HepG2 (cell line): ENCODE measurements around the gene GALNT9. TPM values are rescaled to one million over a fixed set of nuclear protein-coding genes. Genes with fewer than 3 reads are reported as not detected.

Source experiments
- ATAC-seq: fragments of 200-7000 bp; cut with Tn5 transposase; 3 replicates; pipeline ENCODE4 v1.9.1; 2020; ENCODE audit warnings: mild to moderate bottlenecking, moderate library complexity
- BruUV-seq: library from RNA; stranded (reverse); fragments of 400-500 nt; replicated peaks from 2 replicates; lab custom pipeline; 2021; lab: Mats Ljungman, UMichigan
- CTCF ChIA-PET: fragments of 300-600 bp; formaldehyde crosslinking; extraction: SDS; loops from one replicate; lab custom pipeline; 2021; ENCODE audit warnings: low total read pairs, inconsistent platforms, low intra/inter-chr PET ratio; lab: Yijun Ruan, JAX
- POLR2A ChIA-PET: fragments of 350-600 bp; sonication (Branson Sonifier 250); formaldehyde crosslinking; loops from one replicate; lab custom pipeline; 2020; ENCODE audit warnings: antibody characterized with exemption, inconsistent platforms; lab: Yijun Ruan, JAX
- DNase-seq: peaks from one replicate; pipeline ENCODE4 v3.0.0-alpha.2; 2015; ENCODE audit warnings: low spot score
- FAIRE-seq: peaks from 3 replicates; lab custom pipeline; 2011; peaks lifted over from hg19 to GRCh38; lab: Jason Lieb, UNC
- H2AFZ ChIP-seq: one replicate; pipeline ENCODE4 v1.6.1; 2011; ENCODE audit warnings: low read length, inconsistent platforms
- H3K27ac ChIP-seq: fragments of 300-600 bp; 3 replicates; pipeline ENCODE4 v1.8.0; 2011; ENCODE audit warnings: mixed run types, mild to moderate bottlenecking, mixed read lengths, low read length, inconsistent platforms; ENCODE audit not compliant: insufficient read depth; ENCODE audit errors: extremely low read length
- H3K27me3 ChIP-seq, 2 experiments: fragments of 200-600 bp in 1 of 2; 2 replicates in 1 of 2; 3 replicates in 1 of 2; pipeline versions ENCODE4 v1.6.0 to v1.8.0; 2011; ENCODE audit warnings: low read length in 2 of 2, mild to moderate bottlenecking in 2 of 2, moderate library complexity in 2 of 2, inconsistent platforms in 1 of 2; ENCODE audit not compliant: insufficient read depth in 2 of 2, control insufficient read depth in 1 of 2
- H3K36me3 ChIP-seq, 2 experiments: fragments of 200-600 bp in 1 of 2; replicated peaks in 1 of 2; 2 replicates in 1 of 2; 3 replicates in 1 of 2; pipeline versions ENCODE4 v1.5.1 to v1.8.0; 2011; ENCODE audit warnings: low read length in 2 of 2, inconsistent platforms in 1 of 2; ENCODE audit not compliant: insufficient read depth in 2 of 2, control insufficient read depth in 1 of 2
- H3K4me1 ChIP-seq: 2 replicates; pipeline ENCODE4 v1.5.1; 2012; ENCODE audit warnings: low read length, inconsistent platforms; ENCODE audit not compliant: insufficient read depth
- H3K4me2 ChIP-seq: 2 replicates; pipeline ENCODE4 v1.6.0; 2011; ENCODE audit warnings: low read depth, low read length, inconsistent platforms
- H3K4me3 ChIP-seq, 3 experiments: fragments of 200-600 bp in 1 of 3; sonication (generic), shearing (Covaris generic) in 1 of 3; replicated peaks in 1 of 3; 2 replicates each; pipeline ENCODE4 v1.5.1; 2011 to 2016; ENCODE audit warnings: low read length in 3 of 3, inconsistent platforms in 2 of 3, low read depth in 2 of 3, mild to moderate bottlenecking in 2 of 3, control low read depth in 1 of 3, mixed read lengths in 1 of 3; ENCODE audit not compliant: insufficient read depth in 1 of 3
- H3K79me2 ChIP-seq: one replicate; pipeline ENCODE4 v1.6.1; 2011; ENCODE audit warnings: low read length, inconsistent platforms; ENCODE audit not compliant: insufficient read depth
- H3K9ac ChIP-seq: 2 replicates; pipeline ENCODE4 v1.6.0; 2011; ENCODE audit warnings: mild to moderate bottlenecking, low read depth, low read length, inconsistent platforms; ENCODE audit not compliant: insufficient read depth
- H3K9me3 ChIP-seq: 2 replicates; pipeline ENCODE4 v1.5.1; 2012; ENCODE audit warnings: mild to moderate bottlenecking, low read length
- H4K20me1 ChIP-seq: 2 replicates; pipeline ENCODE4 v1.6.0; 2011; ENCODE audit warnings: inconsistent platforms, mild to moderate bottlenecking, low read length, moderate library complexity; ENCODE audit not compliant: insufficient read depth
- MAZ ChIP-seq, 2 experiments: sonication (generic) in 1 of 2; formaldehyde crosslinking in 1 of 2; IDR thresholded peaks; 2 replicates each; pipeline versions ENCODE4 v1.5.0 to v1.6.1; 2012 to 2020; ENCODE audit warnings: low read depth in 2 of 2, mild to moderate bottlenecking in 2 of 2, borderline replicate concordance in 1 of 2, improper control_type of control experiment in 1 of 2, low read length in 1 of 2, missing genetic modification reagents in 1 of 2, moderate library complexity in 1 of 2
- NRL ChIP-seq: sonication (generic); formaldehyde crosslinking; IDR thresholded peaks from 2 replicates; pipeline ENCODE4 v1.5.0; 2020; ENCODE audit warnings: missing genetic modification reagents, mild to moderate bottlenecking, moderate library complexity, borderline replicate concordance
- POLR2AphosphoS5 ChIP-seq: IDR thresholded peaks from 2 replicates; pipeline ENCODE4 v1.6.1; 2012; ENCODE audit warnings: low read depth, low read length
- SRY ChIP-seq: sonication (generic); formaldehyde crosslinking; IDR thresholded peaks from 2 replicates; pipeline ENCODE4 v1.8.0; 2022; ENCODE audit warnings: mild to moderate bottlenecking, missing genetic modification reagents
- THYN1 ChIP-seq: sonication (generic); formaldehyde crosslinking; IDR thresholded peaks from 2 replicates; pipeline ENCODE4 v1.8.1; 2023; ENCODE audit warnings: low read depth, mild to moderate bottlenecking, moderate library complexity, missing genetic modification reagents, borderline replicate concordance
- ZNF234 ChIP-seq: sonication (generic); formaldehyde crosslinking; conservative IDR thresholded peaks from 2 replicates; pipeline ENCODE4 v1.5.1; 2020; ENCODE audit warnings: mild to moderate bottlenecking, missing genetic modification reagents
- ZNF33B ChIP-seq: sonication (generic); formaldehyde crosslinking; IDR thresholded peaks from 2 replicates; pipeline ENCODE4 v1.5.1; 2020; ENCODE audit warnings: mild to moderate bottlenecking, missing genetic modification reagents
- ZNF652 ChIP-seq: IDR thresholded peaks from 2 replicates; pipeline ENCODE4 v1.6.1; 2016; ENCODE audit warnings: low read depth, borderline replicate concordance
- ZNF747 ChIP-seq: sonication (generic); formaldehyde crosslinking; IDR thresholded peaks from 2 replicates; pipeline ENCODE4 v1.8.1; 2023; ENCODE audit warnings: missing genetic modification reagents, mild to moderate bottlenecking, borderline replicate concordance
- WGBS: methylation state at CpG from one replicate; pipeline ENCODE4 v1.1.6; 2017; ENCODE audit warnings: low lambda C conversion rate; 5-methylcytosine and 5-hydroxymethylcytosine counted together
- in situ Hi-C: cut with HindIII; loops from 2 replicates; pipeline ENCODE4 v1.10.0; 2017; ENCODE audit warnings: low pct_unique_long_range_greater_than_20kb; ENCODE audit not compliant: extremely low pct_ligation_motif_present
- intact Hi-C: fragments of 100-400 bp; cut with micrococcal nuclease; formaldehyde crosslinking; loops from one replicate; pipeline ENCODE4 v1.10.0; 2022; ENCODE audit not compliant: unreplicated experiment
- polyA plus RNA-seq, 8 experiments: library from polyadenylated mRNA; depleted of rRNA in 3 of 8; stranded (reverse) in 7 of 8; unstranded in 1 of 8; fragments of >200 nt; fragmentation: Illumina TruSeq in 4 of 8; extraction: Trizol in 4 of 8; gene quantifications; 2 replicates each; pipeline versions ENCODE4 v1.2.1 to v1.2.3, GENCODE V29; 2011 to 2016; ENCODE audit warnings: low read depth in 4 of 8, missing spikeins in 1 of 8, mixed read lengths in 1 of 8; ENCODE audit not compliant: insufficient read depth in 1 of 8
- total RNA-seq, 5 experiments: library from RNA; depleted of rRNA; stranded (reverse); fragments of >200 nt; fragmentation: Illumina TruSeq; extraction: Trizol; gene quantifications; 2 replicates each; pipeline ENCODE4 v1.2.3, GENCODE V29; 2016; ENCODE audit warnings: low read depth in 1 of 5
- TF ChIP-seq, protein P1 (sequence below): sonication (generic); formaldehyde crosslinking; IDR thresholded peaks from 2 replicates; pipeline ENCODE4 v1.5.0; 2020; ENCODE audit warnings: missing genetic modification reagents, mild to moderate bottlenecking, borderline replicate concordance
- TF ChIP-seq, protein P2 (sequence below): sonication (generic); formaldehyde crosslinking; IDR thresholded peaks from 2 replicates; pipeline ENCODE4 v1.9.0; 2022; ENCODE audit warnings: low read depth, missing genetic modification reagents

The GALNT9 gene
- total and polyA plus RNA-seq, 2 of the 13 experiments (the other 11 are each of a cell fraction or from before 2014, with no cell fraction given), result 0.04 TPM; not detected in 1

DNA sequence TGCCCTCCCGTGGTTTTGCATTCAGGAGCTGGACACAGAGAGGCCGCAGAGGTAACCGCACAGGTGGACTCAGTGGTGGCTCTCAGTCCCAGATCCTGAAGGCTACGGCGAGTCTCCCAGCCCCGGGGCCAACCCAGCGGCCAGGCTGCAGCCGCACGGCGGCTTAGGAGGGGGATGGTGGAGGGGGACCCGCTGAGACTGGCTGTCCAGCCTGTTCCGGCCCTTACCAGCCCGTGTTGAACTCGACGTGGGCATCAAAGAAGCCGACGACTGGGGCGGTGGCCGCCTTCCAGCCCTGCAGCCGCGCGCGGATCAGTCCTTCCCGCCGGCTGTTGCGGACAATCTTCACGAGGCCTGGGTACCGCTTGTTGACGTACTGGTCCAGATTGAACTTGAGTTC is 68.7 kb downstream of the GALNT9 start:
- no peaks in the 10 kb centered on the region for H3K36me3 ChIP-seq
- H3K4me1 ChIP-seq, result no peaks in the 10 kb centered on the region
- DNase-seq (no peak), ATAC-seq (no peak), FAIRE-seq (no peak)
- intact Hi-C loops (no loop called here), in situ Hi-C loops (no loop called here)
- H3K27me3 ChIP-seq, result peaks cover 17 to 93% of the 10 kb centered on the region in 2 experiments
- H2AFZ ChIP-seq, result no peak overlapping the region
- CTCF ChIA-PET, result no interaction called here
- no peaks in the 10 kb centered on the region for H3K9me3 ChIP-seq
- BruUV-seq, result no TSS peak
- no peak overlapping the region for H3K4me3 ChIP-seq
- TF ChIP-seq THYN1, result no peak
- no peak for TF ChIP-seq SRY
- no peak for TF ChIP-seq NRL (CRISPR knock-in tag)
- TF ChIP-seq, protein P1, sequence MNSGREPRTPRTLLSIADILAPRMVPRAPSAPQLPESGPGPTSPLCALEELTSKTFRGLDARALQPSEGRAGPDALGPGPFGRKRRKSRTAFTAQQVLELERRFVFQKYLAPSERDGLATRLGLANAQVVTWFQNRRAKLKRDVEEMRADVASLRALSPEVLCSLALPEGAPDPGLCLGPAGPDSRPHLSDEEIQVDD (CRISPR knock-in tag), result no peak
- H3K4me2 ChIP-seq, result no peak overlapping the region
- no peak overlapping the region for H3K9ac ChIP-seq
- WGBS, result 60% methylated on average over 1 of the region's 29 CpGs
- POLR2A ChIA-PET, result no interaction called here
- no peaks in the 10 kb centered on the region for H3K79me2 ChIP-seq
- no peaks in the 10 kb centered on the region for H4K20me1 ChIP-seq
- no peak overlapping the region for H3K27ac ChIP-seq

DNA sequence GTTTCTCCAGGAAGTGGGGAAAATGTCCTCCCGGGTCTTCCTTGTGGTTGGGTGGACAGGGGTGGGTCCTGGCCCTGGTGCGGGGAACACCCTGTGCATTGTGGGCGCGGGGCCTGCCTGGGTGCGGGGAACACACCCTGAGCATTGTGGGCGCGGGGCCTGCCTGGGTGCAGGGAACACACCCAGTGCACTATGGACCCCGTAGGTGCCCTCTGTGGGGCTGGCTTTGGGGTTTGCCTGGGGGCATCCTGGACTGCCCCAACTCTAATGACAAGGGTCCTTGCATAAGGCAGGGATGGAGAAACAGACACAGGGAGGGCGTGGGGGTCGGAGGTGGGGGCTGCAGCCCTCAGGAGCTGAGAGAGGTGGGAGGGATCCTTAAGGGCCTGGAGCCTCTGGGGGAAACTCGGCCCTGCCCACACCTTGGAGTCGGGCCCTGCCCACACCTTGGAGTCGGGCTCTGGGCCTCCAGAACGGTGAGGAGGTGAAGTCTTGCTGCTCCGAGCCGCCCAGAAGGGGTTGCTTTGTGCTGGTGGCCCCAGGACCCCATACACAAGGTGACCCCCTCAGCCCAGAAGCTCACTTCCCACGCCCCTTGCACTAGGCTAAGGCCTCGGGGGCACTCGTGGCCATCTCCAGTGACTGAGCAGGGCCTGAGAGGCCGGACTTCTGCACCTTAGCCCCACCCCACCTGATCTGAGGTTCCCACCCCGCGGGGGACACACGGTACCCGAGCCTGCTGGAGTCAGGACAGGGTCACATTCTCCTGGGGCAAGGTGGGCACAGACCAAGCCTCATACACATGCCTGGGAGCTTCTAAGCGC is 69.3 kb downstream of the GALNT9 start:
- Histone ChIP-seq H3K79me2 (no peaks in the 10 kb centered on the region), H3K4me2 (no peak overlapping the region), H3K27ac (no peak overlapping the region), H2AFZ (no peak overlapping the region), H4K20me1 (no peaks in the 10 kb centered on the region), H3K9ac (no peak overlapping the region), H3K4me1 (no peaks in the 10 kb centered on the region), H3K9me3 (no peaks in the 10 kb centered on the region), H3K4me3 (no peak overlapping the region), H3K36me3 (no peaks in the 10 kb centered on the region), H3K27me3 (peaks cover 15 to 93% of the 10 kb centered on the region in 2 experiments)
- in situ Hi-C loops, result no loop called here
- no peak for DNase-seq
- FAIRE-seq, result no peak
- POLR2A ChIA-PET, result no interaction called here
- intact Hi-C loops, result no loop called here
- CTCF ChIA-PET, result no interaction called here
- no peak for ATAC-seq
- TF ChIP-seq ZNF747 (no peak), MAZ (IDR thresholded peaks at IDR 0.05; ENCODE audit: borderline replicate concordance, low read depth, low read length) (no peak), MAZ (CRISPR knock-in tag; IDR thresholded peaks at IDR 0.05; ENCODE audit: low read depth) (no peak), ZNF234 (CRISPR knock-in tag) (no peak), POLR2AphosphoS5 (no peak), ZNF652 (CRISPR knock-in tag) (no peak), ZNF33B (CRISPR knock-in tag) (no peak)
- TF ChIP-seq, protein P2, sequence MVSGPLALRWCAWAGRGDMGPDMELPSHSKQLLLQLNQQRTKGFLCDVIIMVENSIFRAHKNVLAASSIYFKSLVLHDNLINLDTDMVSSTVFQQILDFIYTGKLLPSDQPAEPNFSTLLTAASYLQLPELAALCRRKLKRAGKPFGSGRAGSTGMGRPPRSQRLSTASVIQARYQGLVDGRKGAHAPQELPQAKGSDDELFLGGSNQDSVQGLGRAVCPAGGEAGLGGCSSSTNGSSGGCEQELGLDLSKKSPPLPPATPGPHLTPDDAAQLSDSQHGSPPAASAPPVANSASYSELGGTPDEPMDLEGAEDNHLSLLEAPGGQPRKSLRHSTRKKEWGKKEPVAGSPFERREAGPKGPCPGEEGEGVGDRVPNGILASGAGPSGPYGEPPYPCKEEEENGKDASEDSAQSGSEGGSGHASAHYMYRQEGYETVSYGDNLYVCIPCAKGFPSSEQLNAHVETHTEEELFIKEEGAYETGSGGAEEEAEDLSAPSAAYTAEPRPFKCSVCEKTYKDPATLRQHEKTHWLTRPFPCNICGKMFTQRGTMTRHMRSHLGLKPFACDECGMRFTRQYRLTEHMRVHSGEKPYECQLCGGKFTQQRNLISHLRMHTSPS (CRISPR knock-in tag), result no peak
- whole genome bisulfite sequencing, result 2% methylated on average over 8 of the region's 25 CpGs
- no TSS peak for BruUV-seq
